ENCODE results near the gene ACBD6.

Gene ACBD6

DNA sequence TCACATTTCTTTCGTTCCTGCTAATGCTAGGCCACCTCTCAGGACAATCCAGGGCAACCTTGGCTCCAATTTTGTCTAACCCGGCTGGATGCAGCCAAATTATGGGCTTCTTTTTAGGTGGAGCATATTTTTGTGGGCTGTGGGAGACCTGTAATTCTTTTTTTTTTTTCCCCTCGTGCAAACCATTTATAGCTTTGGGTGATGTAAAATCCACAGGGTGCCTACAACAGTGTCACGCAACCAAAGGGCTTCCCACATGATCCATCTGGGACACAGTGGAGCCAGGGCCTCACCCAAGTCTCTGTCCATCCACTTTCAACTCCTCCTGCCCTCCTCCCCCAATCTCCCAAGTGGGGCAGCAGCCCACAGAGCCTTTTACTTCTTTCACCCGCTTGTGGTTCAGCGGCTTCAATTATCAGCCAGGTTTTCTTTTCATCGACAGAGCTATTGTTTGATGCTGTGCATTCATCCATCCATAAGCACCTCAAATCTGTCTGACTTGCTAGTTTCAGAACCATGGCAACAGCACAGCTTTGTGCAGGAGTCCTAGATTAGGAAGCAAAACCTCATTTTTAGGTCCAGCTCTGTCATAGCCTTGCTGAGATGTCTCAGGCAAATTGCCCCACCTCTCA is 46.4 kb upstream of the ACBD6 start:
- no peak overlapping the region for H3K4me2 ChIP-seq (ENCODE audit: low read length)
- H3K79me2 ChIP-seq (ENCODE audit: control insufficient read depth, low read length), result no peaks in the 10 kb centered on the region
- no peak for TF ChIP-seq EZH2phosphoT487 (IDR thresholded peaks at IDR 0.05; ENCODE audit: borderline replicate concordance, low read length)
- TF ChIP-seq, protein P1, sequence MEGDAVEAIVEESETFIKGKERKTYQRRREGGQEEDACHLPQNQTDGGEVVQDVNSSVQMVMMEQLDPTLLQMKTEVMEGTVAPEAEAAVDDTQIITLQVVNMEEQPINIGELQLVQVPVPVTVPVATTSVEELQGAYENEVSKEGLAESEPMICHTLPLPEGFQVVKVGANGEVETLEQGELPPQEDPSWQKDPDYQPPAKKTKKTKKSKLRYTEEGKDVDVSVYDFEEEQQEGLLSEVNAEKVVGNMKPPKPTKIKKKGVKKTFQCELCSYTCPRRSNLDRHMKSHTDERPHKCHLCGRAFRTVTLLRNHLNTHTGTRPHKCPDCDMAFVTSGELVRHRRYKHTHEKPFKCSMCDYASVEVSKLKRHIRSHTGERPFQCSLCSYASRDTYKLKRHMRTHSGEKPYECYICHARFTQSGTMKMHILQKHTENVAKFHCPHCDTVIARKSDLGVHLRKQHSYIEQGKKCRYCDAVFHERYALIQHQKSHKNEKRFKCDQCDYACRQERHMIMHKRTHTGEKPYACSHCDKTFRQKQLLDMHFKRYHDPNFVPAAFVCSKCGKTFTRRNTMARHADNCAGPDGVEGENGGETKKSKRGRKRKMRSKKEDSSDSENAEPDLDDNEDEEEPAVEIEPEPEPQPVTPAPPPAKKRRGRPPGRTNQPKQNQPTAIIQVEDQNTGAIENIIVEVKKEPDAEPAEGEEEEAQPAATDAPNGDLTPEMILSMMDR (IDR thresholded peaks at IDR 0.05; ENCODE audit: low read depth, low read length, poor library complexity, severe bottlenecking), result no peak
- H4K20me1 ChIP-seq (ENCODE audit: control insufficient read depth, insufficient read depth, low read depth, low read length), result no peaks in the 10 kb centered on the region
- H3K36me3 ChIP-seq (ENCODE audit: control insufficient read depth, low read length), result no peaks in the 10 kb centered on the region
- peaks cover 5% of the 10 kb centered on the region; the same call in 1 of the 2 replicates for H3K27me3 ChIP-seq (ENCODE audit: control insufficient read depth, low read length)
- H3K4me1 ChIP-seq (ENCODE audit: control insufficient read depth, low read length), result no peaks in the 10 kb centered on the region
- H3K9me2 ChIP-seq (replicated peaks; ENCODE audit: control insufficient read depth, low read length), result no peaks in the 10 kb centered on the region
- no peak overlapping the region for H3K4me3 ChIP-seq (ENCODE audit: low read length)
- no peaks in the 10 kb centered on the region for H3F3A ChIP-seq (ENCODE audit: control insufficient read depth, insufficient read depth)
- no peaks in the 10 kb centered on the region for H3K9me3 ChIP-seq (ENCODE audit: control insufficient read depth, insufficient read depth, low read length)
- H3K27ac ChIP-seq (ENCODE audit: low read depth, low read length), result no peak overlapping the region

DNA sequence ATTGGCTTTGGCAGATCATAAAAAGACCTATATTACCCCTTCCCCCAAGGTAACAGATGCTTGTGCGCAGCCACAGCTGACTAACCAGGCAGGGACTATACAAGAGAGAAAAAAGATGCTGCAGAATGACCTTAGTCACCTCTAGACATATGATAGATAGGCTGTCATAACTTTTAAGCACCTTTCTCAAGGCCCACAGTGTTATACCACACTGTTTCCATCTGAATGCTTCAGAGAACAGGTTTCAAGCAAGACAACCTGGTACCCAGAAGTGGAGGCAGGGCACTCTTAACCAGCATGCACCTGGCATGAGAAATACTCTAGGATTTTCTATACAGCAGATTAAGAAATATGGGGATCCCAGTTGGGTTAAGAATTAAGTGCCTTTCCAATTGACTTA is 43.6 kb upstream of the ACBD6 start:
- Histone ChIP-seq H3K4me2 (ENCODE audit: low read length) (no peak overlapping the region), H3K4me3 (ENCODE audit: low read length) (no peak overlapping the region), H3K27me3 (ENCODE audit: control insufficient read depth, low read length) (peaks cover 8% of the 10 kb centered on the region), H3K79me2 (ENCODE audit: control insufficient read depth, low read length) (no peaks in the 10 kb centered on the region), H3K27ac (ENCODE audit: low read depth, low read length) (no peak overlapping the region), H3K4me1 (ENCODE audit: control insufficient read depth, low read length) (no peaks in the 10 kb centered on the region), H3K9me3 (ENCODE audit: control insufficient read depth, insufficient read depth, low read length) (no peaks in the 10 kb centered on the region), H3F3A (ENCODE audit: control insufficient read depth, insufficient read depth) (no peaks in the 10 kb centered on the region), H4K20me1 (ENCODE audit: control insufficient read depth, insufficient read depth, low read depth, low read length) (no peaks in the 10 kb centered on the region), H3K9me2 (replicated peaks; ENCODE audit: control insufficient read depth, low read length) (no peaks in the 10 kb centered on the region), H3K36me3 (ENCODE audit: control insufficient read depth, low read length) (no peaks in the 10 kb centered on the region)
- TF ChIP-seq, protein P1 (IDR thresholded peaks at IDR 0.05; ENCODE audit: low read depth, low read length, poor library complexity, severe bottlenecking), result no peak
- no peak for TF ChIP-seq EZH2phosphoT487 (IDR thresholded peaks at IDR 0.05; ENCODE audit: borderline replicate concordance, low read length)

DNA sequence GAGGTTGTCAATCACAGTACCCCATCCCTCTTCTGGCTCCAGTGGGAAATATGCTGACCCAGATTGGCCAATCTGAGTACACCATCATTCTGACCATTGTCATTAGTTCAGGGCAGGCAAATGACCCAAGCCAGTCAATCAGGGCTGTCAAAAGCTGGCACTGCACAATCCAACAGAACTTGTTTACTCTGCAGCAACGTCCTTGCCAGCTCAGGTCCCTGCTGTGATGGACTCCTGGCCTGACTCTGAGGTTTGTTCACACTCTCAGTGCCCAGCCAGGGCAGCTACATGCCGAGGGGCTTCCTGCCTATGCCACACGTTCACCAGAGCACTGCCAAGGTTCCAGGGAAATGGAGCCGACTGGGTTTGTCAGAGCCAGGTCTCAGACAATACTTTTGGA is 41.7 kb upstream of the ACBD6 start:
- Histone ChIP-seq H3K79me2 (ENCODE audit: control insufficient read depth, low read length) (no peaks in the 10 kb centered on the region), H3K36me3 (ENCODE audit: control insufficient read depth, low read length) (no peaks in the 10 kb centered on the region)
- TF ChIP-seq, protein P1 (IDR thresholded peaks at IDR 0.05; ENCODE audit: low read depth, low read length, poor library complexity, severe bottlenecking), result no peak
- TF ChIP-seq EZH2phosphoT487 (IDR thresholded peaks at IDR 0.05; ENCODE audit: borderline replicate concordance, low read length), result no peak

More for the DNA sequence above, 41.7 kb upstream of the ACBD6 start:
- H3K9me3 ChIP-seq (ENCODE audit: control insufficient read depth, insufficient read depth, low read length), result no peaks in the 10 kb centered on the region
- no peaks in the 10 kb centered on the region for H3K9me2 ChIP-seq (replicated peaks; ENCODE audit: control insufficient read depth, low read length)
- peaks cover 8% of the 10 kb centered on the region for H3K27me3 ChIP-seq (ENCODE audit: control insufficient read depth, low read length)
- no peaks in the 10 kb centered on the region for H4K20me1 ChIP-seq (ENCODE audit: control insufficient read depth, insufficient read depth, low read depth, low read length)
- H3K4me2 ChIP-seq (ENCODE audit: low read length), result no peak overlapping the region
- no peak overlapping the region for H3K4me3 ChIP-seq (ENCODE audit: low read length)
- no peaks in the 10 kb centered on the region for H3F3A ChIP-seq (ENCODE audit: control insufficient read depth, insufficient read depth)
- H3K4me1 ChIP-seq (ENCODE audit: control insufficient read depth, low read length), result no peaks in the 10 kb centered on the region
- no peak overlapping the region for H3K27ac ChIP-seq (ENCODE audit: low read depth, low read length)

All from DOHH2 (cell line).